RCC 7860 (cell line): ENCODE data around the gene HSD17B8.

Experiments
- DNase-seq: peaks from one replicate; pipeline ENCODE4 v3.0.0-alpha.2; 2015; ENCODE audit warnings: low spot score
- FAIRE-seq: peaks from 2 replicates; lab custom pipeline; 2012; peaks lifted over from hg19 to GRCh38; lab: Jason Lieb, UNC

Gene HSD17B8

DNA sequence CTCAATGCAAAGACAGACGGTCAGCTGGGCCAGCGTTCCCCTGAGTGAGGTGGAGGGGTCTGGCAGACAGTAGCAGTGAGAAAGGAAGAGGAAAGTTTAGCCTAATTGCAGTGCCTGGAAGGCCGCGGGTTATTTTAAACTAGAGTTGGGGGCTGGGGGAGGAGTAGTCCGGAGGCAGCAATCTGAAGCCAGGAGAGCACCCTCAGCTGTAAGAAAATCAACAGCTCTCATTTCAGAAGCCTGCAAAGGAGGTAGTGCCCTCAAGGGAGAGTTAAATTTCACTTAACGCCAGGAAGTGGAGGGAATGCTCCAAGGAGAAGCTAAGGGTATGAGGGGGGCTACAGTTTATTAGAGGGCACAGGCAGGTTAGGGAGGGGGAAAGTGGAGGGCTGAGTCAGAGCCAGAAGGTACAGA is 30.8 kb downstream of the HSD17B8 start:
- DNase-seq (no peak), FAIRE-seq (no peak)

DNA sequence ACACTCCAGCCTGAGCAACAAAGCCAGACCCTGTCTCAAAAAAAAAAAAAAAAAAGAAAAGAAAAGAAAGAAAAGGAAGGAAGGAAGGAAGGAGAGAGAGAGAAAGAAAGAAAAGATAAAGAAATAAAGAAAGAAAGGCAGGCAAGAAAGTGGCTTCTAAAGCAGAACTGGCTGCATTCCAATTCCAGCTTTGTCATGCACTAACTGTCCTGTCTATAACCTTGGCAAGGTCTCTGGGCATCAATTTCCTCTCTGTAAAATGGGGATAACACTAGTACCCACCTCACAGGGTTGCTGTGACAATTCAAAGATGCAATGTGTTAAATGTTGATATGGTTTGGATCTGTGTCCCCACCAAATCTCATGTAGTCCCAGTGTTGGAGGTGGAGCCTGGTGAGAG is 31.9 kb downstream of the HSD17B8 start:
- FAIRE-seq (no peak), DNase-seq (no peak)

- FAIRE-seq: no peak
Measured at GRCh38 chr6:33236852-33237251, 32.4 kb downstream of the HSD17B8 start.

DNA sequence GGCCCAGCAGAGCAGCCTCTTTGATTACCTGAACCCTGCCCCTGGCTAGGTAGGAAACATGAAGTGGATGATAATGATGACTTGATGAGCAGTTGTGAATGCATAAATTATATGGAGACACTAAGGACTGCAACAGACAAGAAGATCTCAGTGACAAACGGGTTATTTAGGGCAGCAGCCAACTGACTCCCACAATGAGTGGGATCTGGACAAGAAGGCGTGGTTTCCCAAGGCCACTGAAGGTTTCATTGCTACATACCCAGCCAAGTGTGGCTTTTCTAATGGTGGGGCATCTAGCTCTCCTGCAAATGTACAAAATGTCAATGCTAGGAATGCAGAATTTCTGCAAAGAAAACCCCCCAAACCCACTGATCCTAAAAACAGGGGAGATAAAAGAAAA is 33.3 kb downstream of the HSD17B8 start:
- no peak for DNase-seq
- FAIRE-seq: no peak

More at GRCh38 chr6:33236852-33237251, 32.4 kb downstream of the HSD17B8 start:
- DNase-seq: no peak

DNA sequence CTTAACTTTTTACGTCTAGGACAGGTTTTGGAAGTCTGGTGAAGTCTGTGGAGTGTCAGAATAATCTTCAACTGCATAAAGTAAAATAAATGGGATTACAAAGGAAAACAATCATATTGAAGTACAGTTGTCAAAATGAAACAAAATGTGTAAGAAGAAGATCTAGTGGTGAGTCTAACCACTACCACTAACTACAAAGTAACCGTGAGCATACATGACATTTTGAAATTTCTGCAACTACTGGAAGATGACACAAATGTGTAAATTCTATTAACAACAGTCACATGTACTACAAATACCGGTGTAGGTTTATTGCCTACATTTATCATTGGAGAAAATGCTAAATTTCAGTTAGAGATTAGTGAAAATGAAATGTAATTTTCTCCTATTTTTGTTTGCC is 37.5 kb downstream of the HSD17B8 start:
- DNase-seq (no peak), FAIRE-seq (no peak)

DNA sequence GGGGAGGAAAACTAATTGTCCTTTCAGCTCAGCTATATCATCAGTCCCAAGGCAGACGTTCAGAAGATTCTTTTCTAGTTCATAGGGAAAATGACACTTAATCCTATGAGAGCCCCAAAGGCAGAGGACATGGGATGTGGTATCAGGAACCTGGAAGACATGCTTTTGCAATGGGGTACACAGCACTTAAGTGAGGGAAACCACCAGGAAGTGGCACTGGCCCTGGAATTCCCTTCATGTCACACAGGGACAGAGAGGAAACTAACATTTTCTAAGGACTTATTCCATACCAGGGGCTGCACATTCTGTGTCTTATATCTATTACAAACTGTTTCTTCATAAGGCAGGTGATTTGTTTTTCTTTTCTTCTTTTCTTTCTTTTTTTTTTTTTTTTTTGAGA is 39.0 kb downstream of the HSD17B8 start:
- DNase-seq (no peak), FAIRE-seq (no peak)

DNA sequence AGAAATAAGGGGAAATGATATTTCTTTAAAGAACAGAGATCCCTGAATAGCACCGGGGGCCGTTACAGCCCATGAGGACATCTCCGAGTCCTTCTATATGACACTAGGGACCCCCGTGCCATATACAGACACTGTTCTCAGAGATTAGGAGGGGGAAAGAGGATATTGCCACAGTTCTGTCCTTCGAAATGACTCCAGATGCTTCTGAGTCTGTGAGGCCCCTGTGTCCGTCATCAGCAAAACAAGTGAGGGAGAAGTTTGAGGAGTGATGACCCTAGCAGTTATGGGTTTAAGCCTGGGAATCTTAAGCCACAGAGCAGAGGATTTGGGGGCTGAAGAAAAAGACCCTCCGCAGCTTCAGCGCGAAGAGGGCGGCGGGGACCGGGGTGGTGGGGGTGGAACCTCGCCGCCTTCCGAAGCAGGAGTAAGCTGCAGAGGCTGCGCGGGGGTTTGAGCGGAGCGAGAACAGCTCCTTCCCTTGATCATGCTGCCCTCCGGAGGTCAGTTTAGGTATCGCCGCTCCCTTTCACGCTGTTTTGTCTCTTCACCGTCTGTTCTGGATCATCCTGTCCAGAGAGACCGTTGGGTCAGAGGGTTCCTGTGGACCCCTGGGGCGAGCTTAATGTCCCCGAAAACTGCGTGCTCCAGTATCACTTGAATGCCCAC is 43.7 kb downstream of the HSD17B8 start:
- peak; percentile 66 for DNase-seq
- FAIRE-seq: no peak

GRCh38 chr6:33248643-33248931 is 44.1 kb downstream of the HSD17B8 start:
- DNase-seq: no peak
- no peak for FAIRE-seq

DNA sequence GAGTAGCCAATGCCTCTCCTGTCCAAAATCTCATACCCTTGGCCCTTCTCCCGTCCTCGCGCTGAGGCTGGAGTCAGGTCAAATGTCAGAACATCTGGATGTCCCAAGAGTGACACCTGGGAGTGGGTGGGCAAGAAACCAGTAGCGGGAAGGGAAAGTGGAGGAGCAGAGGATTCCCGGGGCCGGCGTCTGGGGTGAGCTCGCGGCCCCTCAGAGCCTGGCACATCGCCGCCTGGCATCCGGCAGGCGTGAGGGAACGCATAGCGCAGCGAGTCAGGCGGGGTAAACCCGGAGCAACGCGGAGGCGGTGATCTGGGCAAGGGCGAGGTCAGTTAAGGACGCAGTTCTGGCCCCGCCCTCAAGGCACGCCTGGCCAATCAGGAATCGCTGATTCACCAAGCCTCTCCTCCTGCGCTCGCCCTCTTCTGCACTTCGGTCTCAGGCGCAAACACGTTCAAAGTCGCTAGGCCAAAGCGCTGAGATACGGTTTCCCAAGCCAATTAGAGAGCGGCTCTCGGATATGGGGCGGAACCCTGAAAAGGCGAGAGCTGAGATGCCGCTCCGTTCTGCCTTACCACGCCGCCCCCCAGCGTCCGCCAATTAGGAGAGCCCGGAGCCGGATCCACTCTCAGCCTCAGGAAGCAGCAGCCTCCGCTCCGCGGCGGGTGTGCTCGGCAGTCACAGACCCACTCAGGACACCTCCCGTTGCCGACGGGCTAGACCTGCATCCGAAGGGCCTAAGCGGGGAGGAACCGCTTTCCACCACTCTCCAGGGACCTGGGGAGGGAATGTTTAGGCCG is 44.7 kb downstream of the HSD17B8 start:
- FAIRE-seq: peak; percentile 86
- peak; percentile 96 for DNase-seq

GRCh38 chr6:33249732-33250630 is 45.5 kb downstream of the HSD17B8 start:
- no peak for FAIRE-seq

DNA sequence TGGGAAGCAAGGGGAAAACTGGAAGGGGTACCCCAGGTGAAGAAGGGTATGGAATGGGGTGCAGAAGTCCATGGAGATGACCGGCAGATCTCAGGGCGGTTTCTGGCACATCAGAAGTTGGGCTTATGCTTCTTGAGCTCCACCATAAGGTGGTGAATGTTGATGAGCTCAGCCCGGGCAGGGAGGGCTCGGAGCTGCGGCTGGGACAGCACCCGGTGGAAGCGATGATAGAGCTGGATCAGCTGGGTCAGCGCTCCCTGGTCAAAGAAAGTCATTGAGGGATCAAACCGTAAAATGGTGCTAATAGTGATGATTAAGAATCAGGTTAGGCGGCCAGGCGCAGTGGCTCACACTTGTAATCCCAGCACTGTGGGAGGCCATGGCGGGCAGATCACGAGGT is 46.3 kb downstream of the HSD17B8 start:
- no peak for DNase-seq
- no peak for FAIRE-seq

More at GRCh38 chr6:33249732-33250630, 45.5 kb downstream of the HSD17B8 start:
- peak; percentile 57 for DNase-seq

DNA sequence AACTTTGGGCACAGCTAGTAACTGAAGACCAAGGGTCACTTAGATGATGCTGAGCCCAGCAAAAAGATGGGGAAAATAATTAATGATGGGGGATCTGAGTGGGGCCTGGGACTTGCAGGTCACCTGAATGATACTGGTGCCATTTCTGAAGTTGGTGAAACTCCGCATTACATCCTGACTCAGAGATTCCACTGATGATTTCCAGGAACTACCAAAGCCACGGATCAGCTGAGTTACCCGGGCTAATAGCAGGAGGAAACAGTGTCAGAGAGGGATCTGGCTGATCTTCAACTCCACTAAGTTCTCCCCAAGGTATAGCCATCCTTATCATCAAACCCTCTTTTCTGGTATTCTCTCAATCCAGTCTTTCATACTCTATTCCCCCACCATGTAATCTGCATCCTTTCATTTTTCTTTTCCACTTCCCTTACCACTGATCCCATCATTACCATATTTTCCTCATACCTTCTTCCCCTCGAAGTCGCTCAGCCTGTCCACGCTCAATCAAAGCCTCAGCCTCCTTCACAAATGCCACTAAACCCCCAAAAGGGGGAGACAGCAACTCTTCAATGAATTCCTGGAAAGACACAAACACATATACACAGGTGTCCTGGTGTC is 47.0 kb downstream of the HSD17B8 start:
- no peak for FAIRE-seq

GRCh38 chr6:33252759-33253158 is 48.3 kb downstream of the HSD17B8 start:
- FAIRE-seq: no peak

More for the DNA sequence above, 47.0 kb downstream of the HSD17B8 start:
- DNase-seq: no peak

GRCh38 chr6:33254591-33254990 is 50.1 kb downstream of the HSD17B8 start:
- no peak for FAIRE-seq

More at GRCh38 chr6:33252759-33253158, 48.3 kb downstream of the HSD17B8 start:
- DNase-seq: no peak

More at GRCh38 chr6:33254591-33254990, 50.1 kb downstream of the HSD17B8 start:
- DNase-seq: no peak
